GM12878 (cell line): ENCODE measurements around the gene KRT222. TPM values are rescaled to one million over a fixed set of nuclear protein-coding genes. Genes with fewer than 3 reads are reported as not detected.

ENCODE experiments used
- ATF7 ChIP-seq: fragments of 450-650 bp; IDR thresholded peaks from 2 replicates; pipeline ENCODE4 v1.6.1; 2016; ENCODE audit warnings: low read depth, mild to moderate bottlenecking
- BCL11A ChIP-seq: IDR thresholded peaks from 2 replicates; pipeline ENCODE4 v1.6.1; 2011; ENCODE audit warnings: low read depth, low read length
- CHD1 ChIP-seq: IDR thresholded peaks from 2 replicates; pipeline ENCODE4 v1.6.1; 2012; ENCODE audit warnings: low read depth, low read length, improper control_type of control experiment
- CHD2 ChIP-seq: IDR thresholded peaks from 2 replicates; pipeline ENCODE4 v1.6.1; 2011; ENCODE audit warnings: low read depth, low read length, improper control_type of control experiment, borderline replicate concordance
- EED ChIP-seq: sonication (generic); IDR thresholded peaks from 2 replicates; pipeline ENCODE4 v1.6.1; 2016; ENCODE audit warnings: antibody characterized with exemption, low read depth
- HDGF ChIP-seq: fragments of 450-650 bp; IDR thresholded peaks from 2 replicates; pipeline ENCODE4 v1.6.1; 2016; ENCODE audit warnings: antibody characterized with exemption
- MEF2A ChIP-seq: IDR thresholded peaks from 2 replicates; pipeline ENCODE4 v1.6.1; 2011; ENCODE audit warnings: low read depth, mild to moderate bottlenecking, low read length, moderate library complexity; ENCODE audit not compliant: insufficient read depth
- MEF2B ChIP-seq: fragments of 450-650 bp; IDR thresholded peaks from 2 replicates; pipeline ENCODE4 v1.6.1; 2018; ENCODE audit warnings: mild to moderate bottlenecking, moderate library complexity; ENCODE audit not compliant: partially characterized antibody, poor library complexity, severe bottlenecking
- MTA2 ChIP-seq: fragments of 450-650 bp; IDR thresholded peaks from 2 replicates; pipeline ENCODE4 v1.6.1; 2016; ENCODE audit warnings: low read depth, mild to moderate bottlenecking, moderate library complexity
- MYB ChIP-seq: fragments of 150-350 bp; IDR thresholded peaks from 2 replicates; pipeline ENCODE4 v1.6.1; 2014; ENCODE audit warnings: mild to moderate bottlenecking, low read depth, low read length, borderline replicate concordance
- NFYA ChIP-seq: IDR thresholded peaks from 2 replicates; pipeline ENCODE4 v1.6.1; 2011; ENCODE audit warnings: low read depth, mild to moderate bottlenecking, low read length, improper control_type of control experiment, borderline replicate concordance
- PAX5 ChIP-seq: IDR thresholded peaks from 2 replicates; pipeline ENCODE4 v1.6.1; 2011; ENCODE audit warnings: low read depth, low read length, borderline replicate concordance
- PAX8 ChIP-seq: fragments of 450-650 bp; IDR thresholded peaks from 2 replicates; pipeline ENCODE4 v1.6.1; 2017; ENCODE audit warnings: mild to moderate bottlenecking, moderate library complexity
- POLR2A ChIP-seq: IDR thresholded peaks from 2 replicates; pipeline ENCODE4 v1.6.1; 2011; ENCODE audit warnings: low read depth, mild to moderate bottlenecking, low read length
- RELA ChIP-seq: fragments of 450-650 bp; IDR thresholded peaks from 2 replicates; pipeline ENCODE4 v1.8.0; 2014; ENCODE audit warnings: borderline replicate concordance; ENCODE audit not compliant: partially characterized antibody
- REST ChIP-seq: IDR thresholded peaks from 2 replicates; pipeline ENCODE4 v1.6.1; 2012; ENCODE audit warnings: mild to moderate bottlenecking, low read depth, low read length
- SIN3A ChIP-seq: IDR thresholded peaks from 2 replicates; pipeline ENCODE4 v1.6.1; 2012; ENCODE audit warnings: low read depth, low read length, improper control_type of control experiment
- SMAD1 ChIP-seq: fragments of 450-650 bp; IDR thresholded peaks from 2 replicates; pipeline ENCODE4 v1.6.1; 2018; ENCODE audit warnings: mild to moderate bottlenecking, low read depth; ENCODE audit not compliant: partially characterized antibody
- YBX1 ChIP-seq: fragments of 450-650 bp; IDR thresholded peaks from 2 replicates; pipeline ENCODE4 v1.6.1; 2016; ENCODE audit warnings: antibody characterized with exemption
- ZBED1 ChIP-seq: IDR thresholded peaks from 2 replicates; pipeline ENCODE4 v1.6.1; 2016; ENCODE audit warnings: borderline replicate concordance
- ZNF384 ChIP-seq: IDR thresholded peaks from 2 replicates; pipeline ENCODE4 v1.6.1; 2012; ENCODE audit warnings: low read depth, mild to moderate bottlenecking, low read length, improper control_type of control experiment, borderline replicate concordance
- polyA plus RNA-seq, 11 experiments: library from polyadenylated mRNA; depleted of rRNA in 4 of 11; unstranded in 6 of 11; stranded (reverse) in 5 of 11; fragments of >200 nt; fragmentation: Nextera tagmentation in 4 of 11; fragmentation: Illumina TruSeq in 1 of 11; extraction: Ambion mirVana in 4 of 11; extraction: Trizol in 1 of 11; gene quantifications; 1 replicate in 1 of 11; 2 replicates in 10 of 11; pipeline versions ENCODE4 v1.2.1 to v1.2.3, GENCODE V29; 2011 to 2016; ENCODE audit warnings: inconsistent platforms in 2 of 11, missing spikeins in 2 of 11, low read depth in 1 of 11
- total RNA-seq, 4 experiments: library from RNA; depleted of rRNA in 3 of 4; stranded (reverse); fragments of >200 nt in 3 of 4; fragmentation: Illumina TruSeq in 1 of 4; extraction: Trizol in 1 of 4; gene quantifications; 2 replicates each; pipeline versions ENCODE4 v1.2.1 to v1.2.3, GENCODE V29; 2013 to 2021
- TF ChIP-seq, protein P1 (sequence below): fragments of 450-650 bp; IDR thresholded peaks from 2 replicates; pipeline ENCODE4 v1.6.1; 2017; ENCODE audit warnings: borderline replicate concordance
- TF ChIP-seq, protein P2 (sequence below): fragments of 450-650 bp; IDR thresholded peaks from 2 replicates; pipeline ENCODE4 v1.6.1; 2016; ENCODE audit warnings: mild to moderate bottlenecking, moderate library complexity, borderline replicate concordance

The KRT222 gene
- total and polyA plus RNA-seq, 10 of the 15 experiments (the other 5 are each of a cell fraction or from before 2014, with no cell fraction given): 0.21 to 6.4 (median 0.54) TPM; not detected in 1

DNA sequence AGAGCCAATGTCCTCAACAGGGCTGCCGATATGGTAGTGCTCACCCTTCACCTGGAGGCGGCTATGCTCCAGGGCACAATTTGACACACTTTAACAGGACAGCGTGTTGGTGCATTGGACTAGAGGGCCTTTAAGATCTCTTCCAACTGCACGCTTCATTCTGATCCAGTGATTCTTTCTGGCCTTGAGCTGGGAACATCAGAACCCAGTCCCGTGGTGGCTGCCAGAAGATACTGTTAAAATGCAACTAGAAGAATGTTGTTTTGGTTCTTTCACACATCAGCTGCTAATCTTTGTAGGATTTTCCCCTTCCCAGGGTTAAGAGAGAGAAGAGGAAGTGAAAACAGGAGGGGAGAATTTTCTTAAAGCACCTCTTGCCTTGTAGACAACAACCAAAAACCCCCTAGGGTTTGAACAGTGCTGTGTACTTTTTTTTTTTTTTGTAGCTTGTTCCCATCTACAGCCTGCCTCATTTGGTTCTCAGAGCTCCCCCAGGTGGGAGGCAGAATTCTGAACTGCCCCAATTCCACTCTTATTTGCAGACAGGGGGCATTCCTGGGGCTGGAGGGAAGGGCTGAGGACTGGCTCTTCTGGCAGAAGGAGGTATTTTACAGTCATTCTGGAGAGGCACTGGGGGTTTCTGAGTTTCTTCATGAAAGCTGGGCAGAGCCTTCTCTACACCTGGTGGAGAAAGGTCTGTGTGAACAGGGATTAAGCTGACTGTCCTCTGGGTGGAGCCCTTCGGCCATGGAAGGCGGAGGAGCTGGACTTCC, 49.7 kb downstream of the KRT222 start (continued):
- TF ChIP-seq MTA2 (peak; percentile 84), SIN3A (0 out of 2 replicates have a peak, but pooled peaks have one; percentile 23), MYB (peak; percentile 32), PAX5 (peak; percentile 71; the same call in 1 of the 2 replicates), RELA (peak; percentile 99), PAX8 (no peak), ZBED1 (peak; percentile 94; the same call in 1 of the 2 replicates), YBX1 (0 out of 2 replicates have a peak, but pooled peaks have one; percentile 19), CHD2 (peak; percentile 72), BCL11A (peak; percentile 87), CHD1 (0 out of 2 replicates have a peak, but pooled peaks have one; percentile 47), ATF7 (peak; percentile 80), REST (no peak), POLR2A (no peak), MEF2B (peak; percentile 97), EED (peak; percentile 93), ZNF384 (peak; percentile 99), HDGF (no peak), SMAD1 (peak; percentile 98), MEF2A (peak; percentile 90), NFYA (no peak)
- TF ChIP-seq, protein P1, sequence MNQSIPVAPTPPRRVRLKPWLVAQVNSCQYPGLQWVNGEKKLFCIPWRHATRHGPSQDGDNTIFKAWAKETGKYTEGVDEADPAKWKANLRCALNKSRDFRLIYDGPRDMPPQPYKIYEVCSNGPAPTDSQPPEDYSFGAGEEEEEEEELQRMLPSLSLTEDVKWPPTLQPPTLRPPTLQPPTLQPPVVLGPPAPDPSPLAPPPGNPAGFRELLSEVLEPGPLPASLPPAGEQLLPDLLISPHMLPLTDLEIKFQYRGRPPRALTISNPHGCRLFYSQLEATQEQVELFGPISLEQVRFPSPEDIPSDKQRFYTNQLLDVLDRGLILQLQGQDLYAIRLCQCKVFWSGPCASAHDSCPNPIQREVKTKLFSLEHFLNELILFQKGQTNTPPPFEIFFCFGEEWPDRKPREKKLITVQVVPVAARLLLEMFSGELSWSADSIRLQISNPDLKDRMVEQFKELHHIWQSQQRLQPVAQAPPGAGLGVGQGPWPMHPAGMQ: no peak
- TF ChIP-seq, protein P2, sequence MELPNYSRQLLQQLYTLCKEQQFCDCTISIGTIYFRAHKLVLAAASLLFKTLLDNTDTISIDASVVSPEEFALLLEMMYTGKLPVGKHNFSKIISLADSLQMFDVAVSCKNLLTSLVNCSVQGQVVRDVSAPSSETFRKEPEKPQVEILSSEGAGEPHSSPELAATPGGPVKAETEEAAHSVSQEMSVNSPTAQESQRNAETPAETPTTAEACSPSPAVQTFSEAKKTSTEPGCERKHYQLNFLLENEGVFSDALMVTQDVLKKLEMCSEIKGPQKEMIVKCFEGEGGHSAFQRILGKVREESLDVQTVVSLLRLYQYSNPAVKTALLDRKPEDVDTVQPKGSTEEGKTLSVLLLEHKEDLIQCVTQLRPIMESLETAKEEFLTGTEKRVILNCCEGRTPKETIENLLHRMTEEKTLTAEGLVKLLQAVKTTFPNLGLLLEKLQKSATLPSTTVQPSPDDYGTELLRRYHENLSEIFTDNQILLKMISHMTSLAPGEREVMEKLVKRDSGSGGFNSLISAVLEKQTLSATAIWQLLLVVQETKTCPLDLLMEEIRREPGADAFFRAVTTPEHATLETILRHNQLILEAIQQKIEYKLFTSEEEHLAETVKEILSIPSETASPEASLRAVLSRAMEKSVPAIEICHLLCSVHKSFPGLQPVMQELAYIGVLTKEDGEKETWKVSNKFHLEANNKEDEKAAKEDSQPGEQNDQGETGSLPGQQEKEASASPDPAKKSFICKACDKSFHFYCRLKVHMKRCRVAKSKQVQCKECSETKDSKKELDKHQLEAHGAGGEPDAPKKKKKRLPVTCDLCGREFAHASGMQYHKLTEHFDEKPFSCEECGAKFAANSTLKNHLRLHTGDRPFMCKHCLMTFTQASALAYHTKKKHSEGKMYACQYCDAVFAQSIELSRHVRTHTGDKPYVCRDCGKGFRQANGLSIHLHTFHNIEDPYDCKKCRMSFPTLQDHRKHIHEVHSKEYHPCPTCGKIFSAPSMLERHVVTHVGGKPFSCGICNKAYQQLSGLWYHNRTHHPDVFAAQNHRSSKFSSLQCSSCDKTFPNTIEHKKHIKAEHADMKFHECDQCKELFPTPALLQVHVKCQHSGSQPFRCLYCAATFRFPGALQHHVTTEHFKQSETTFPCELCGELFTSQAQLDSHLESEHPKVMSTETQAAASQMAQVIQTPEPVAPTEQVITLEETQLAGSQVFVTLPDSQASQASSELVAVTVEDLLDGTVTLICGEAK: no peak
